ENCODE measurements around the gene NUFIP1. TPM values are rescaled to one million over a fixed set of nuclear protein-coding genes. Genes with fewer than 3 reads are reported as not detected.

Gene NUFIP1
- total and polyA plus RNA-seq, 2 experiments from 2014 or later, result 7.7 to 23.9 TPM

DNA sequence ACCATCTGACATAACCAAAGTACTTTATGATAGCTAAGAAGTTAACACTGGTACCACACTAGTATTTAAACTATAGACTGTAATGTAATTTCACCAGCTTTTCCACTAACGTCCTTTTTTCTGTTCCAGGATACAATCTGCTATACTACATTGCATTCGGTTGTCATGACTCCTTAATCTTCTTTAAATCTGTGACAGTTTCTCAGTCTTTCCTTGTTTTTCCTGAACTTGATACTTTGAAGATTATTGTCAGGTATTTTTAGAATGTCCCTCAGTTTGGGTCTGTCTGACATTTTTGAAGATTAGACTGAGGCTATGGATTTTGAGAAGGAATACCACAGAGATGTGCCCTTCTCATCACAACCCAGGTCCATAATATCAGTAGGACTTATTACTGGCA lies 36.6 kb downstream of the NUFIP1 start (continued):
- TF ChIP-seq, protein P1, sequence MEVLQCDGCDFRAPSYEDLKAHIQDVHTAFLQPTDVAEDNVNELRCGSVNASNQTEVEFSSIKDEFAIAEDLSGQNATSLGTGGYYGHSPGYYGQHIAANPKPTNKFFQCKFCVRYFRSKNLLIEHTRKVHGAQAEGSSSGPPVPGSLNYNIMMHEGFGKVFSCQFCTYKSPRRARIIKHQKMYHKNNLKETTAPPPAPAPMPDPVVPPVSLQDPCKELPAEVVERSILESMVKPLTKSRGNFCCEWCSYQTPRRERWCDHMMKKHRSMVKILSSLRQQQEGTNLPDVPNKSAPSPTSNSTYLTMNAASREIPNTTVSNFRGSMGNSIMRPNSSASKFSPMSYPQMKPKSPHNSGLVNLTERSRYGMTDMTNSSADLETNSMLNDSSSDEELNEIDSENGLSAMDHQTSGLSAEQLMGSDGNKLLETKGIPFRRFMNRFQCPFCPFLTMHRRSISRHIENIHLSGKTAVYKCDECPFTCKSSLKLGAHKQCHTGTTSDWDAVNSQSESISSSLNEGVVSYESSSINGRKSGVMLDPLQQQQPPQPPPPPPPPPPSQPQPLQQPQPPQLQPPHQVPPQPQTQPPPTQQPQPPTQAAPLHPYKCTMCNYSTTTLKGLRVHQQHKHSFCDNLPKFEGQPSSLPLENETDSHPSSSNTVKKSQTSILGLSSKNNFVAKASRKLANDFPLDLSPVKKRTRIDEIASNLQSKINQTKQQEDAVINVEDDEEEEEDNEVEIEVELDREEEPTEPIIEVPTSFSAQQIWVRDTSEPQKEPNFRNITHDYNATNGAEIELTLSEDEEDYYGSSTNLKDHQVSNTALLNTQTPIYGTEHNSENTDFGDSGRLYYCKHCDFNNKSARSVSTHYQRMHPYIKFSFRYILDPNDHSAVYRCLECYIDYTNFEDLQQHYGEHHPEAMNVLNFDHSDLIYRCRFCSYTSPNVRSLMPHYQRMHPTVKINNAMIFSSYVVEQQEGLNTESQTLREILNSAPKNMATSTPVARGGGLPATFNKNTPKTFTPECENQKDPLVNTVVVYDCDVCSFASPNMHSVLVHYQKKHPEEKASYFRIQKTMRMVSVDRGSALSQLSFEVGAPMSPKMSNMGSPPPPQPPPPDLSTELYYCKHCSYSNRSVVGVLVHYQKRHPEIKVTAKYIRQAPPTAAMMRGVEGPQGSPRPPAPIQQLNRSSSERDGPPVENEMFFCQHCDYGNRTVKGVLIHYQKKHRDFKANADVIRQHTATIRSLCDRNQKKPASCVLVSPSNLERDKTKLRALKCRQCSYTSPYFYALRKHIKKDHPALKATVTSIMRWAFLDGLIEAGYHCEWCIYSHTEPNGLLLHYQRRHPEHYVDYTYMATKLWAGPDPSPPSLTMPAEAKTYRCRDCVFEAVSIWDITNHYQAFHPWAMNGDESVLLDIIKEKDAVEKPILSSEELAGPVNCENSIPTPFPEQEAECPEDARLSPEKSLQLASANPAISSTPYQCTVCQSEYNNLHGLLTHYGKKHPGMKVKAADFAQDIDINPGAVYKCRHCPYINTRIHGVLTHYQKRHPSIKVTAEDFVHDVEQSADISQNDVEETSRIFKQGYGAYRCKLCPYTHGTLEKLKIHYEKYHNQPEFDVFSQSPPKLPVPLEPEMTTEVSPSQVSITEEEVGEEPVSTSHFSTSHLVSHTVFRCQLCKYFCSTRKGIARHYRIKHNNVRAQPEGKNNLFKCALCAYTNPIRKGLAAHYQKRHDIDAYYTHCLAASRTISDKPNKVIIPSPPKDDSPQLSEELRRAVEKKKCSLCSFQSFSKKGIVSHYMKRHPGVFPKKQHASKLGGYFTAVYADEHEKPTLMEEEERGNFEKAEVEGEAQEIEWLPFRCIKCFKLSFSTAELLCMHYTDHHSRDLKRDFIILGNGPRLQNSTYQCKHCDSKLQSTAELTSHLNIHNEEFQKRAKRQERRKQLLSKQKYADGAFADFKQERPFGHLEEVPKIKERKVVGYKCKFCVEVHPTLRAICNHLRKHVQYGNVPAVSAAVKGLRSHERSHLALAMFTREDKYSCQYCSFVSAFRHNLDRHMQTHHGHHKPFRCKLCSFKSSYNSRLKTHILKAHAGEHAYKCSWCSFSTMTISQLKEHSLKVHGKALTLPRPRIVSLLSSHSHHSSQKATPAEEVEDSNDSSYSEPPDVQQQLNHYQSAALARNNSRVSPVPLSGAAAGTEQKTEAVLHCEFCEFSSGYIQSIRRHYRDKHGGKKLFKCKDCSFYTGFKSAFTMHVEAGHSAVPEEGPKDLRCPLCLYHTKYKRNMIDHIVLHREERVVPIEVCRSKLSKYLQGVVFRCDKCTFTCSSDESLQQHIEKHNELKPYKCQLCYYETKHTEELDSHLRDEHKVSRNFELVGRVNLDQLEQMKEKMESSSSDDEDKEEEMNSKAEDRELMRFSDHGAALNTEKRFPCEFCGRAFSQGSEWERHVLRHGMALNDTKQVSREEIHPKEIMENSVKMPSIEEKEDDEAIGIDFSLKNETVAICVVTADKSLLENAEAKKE (CRISPR knock-in tag; IDR thresholded peaks at IDR 0.05), result no peak
- TF ChIP-seq EZH2 (IDR thresholded peaks at IDR 0.05; ENCODE audit: low read depth, unreplicated experiment) (no peak), EZH2phosphoT487 (IDR thresholded peaks at IDR 0.05; ENCODE audit: unreplicated experiment) (no peak), POLR2AphosphoS5 (IDR thresholded peaks at IDR 0.05; ENCODE audit: low read depth) (no peak), ZNF331 (CRISPR knock-in tag; IDR thresholded peaks at IDR 0.05; ENCODE audit: low read depth) (no peak)
- TF ChIP-seq, protein P2, sequence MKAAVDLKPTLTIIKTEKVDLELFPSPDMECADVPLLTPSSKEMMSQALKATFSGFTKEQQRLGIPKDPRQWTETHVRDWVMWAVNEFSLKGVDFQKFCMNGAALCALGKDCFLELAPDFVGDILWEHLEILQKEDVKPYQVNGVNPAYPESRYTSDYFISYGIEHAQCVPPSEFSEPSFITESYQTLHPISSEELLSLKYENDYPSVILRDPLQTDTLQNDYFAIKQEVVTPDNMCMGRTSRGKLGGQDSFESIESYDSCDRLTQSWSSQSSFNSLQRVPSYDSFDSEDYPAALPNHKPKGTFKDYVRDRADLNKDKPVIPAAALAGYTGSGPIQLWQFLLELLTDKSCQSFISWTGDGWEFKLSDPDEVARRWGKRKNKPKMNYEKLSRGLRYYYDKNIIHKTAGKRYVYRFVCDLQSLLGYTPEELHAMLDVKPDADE (IDR thresholded peaks at IDR 0.05), result no peak

DNA sequence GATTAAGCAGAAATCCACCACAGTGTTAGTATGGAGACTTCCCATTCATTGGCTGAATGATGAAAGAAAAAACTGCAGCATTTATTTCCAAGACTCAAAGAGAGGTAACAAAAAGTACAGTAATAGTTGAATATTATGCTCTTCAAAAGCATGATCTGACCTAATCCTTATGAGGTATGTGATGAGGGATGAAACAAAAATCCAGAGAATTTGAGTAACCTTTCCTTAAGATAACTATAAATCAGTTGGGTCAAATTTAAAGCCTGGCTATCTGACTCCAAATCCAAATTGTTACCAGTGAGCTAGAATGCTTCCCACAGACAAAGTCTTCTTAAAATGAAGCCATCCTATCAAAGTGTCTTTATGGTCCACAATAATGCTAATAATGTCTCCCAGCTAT lies 38.1 kb downstream of the NUFIP1 start:
- Histone ChIP-seq H3K27ac (ENCODE audit: low read depth) (no peak overlapping the region), H3K4me3 (no peak overlapping the region), H3K4me1 (ENCODE audit: insufficient read depth) (no peaks in the 10 kb centered on the region), H4K20me1 (replicated peaks; ENCODE audit: insufficient read depth) (no peaks in the 10 kb centered on the region), H3K9me2 (ENCODE audit: insufficient read depth) (no peaks in the 10 kb centered on the region), H3K79me2 (replicated peaks; ENCODE audit: insufficient read depth) (no peaks in the 10 kb centered on the region; the same call in 1 of the 2 replicates), H3K36me3 (ENCODE audit: insufficient read depth) (no peaks in the 10 kb centered on the region), H3F3A (replicated peaks; ENCODE audit: low read depth) (no peaks in the 10 kb centered on the region), H3K4me2 (no peak overlapping the region), H3K27me3 (ENCODE audit: insufficient read depth) (no peaks in the 10 kb centered on the region), H2AFZ (no peak overlapping the region)
- Mint-ChIP-seq H3K27me3 (ENCODE audit: insufficient read depth, low read depth, poor library complexity) (peaks cover 4% of the 10 kb centered on the region), H3K9me3 (no peaks in the 10 kb centered on the region), H3K36me3 (ENCODE audit: low read depth) (peaks cover 7% of the 10 kb centered on the region; the same call in 2 of the 3 replicates), H3K27ac (no peak overlapping the region), H3K4me3 (no peak overlapping the region), H3K4me1 (no peaks in the 10 kb centered on the region)
- ATAC-seq (no peak), DNase-seq (ENCODE audit: low spot score) (no peak)
- TF ChIP-seq CREB1 (CRISPR knock-in tag; IDR thresholded peaks at IDR 0.05; ENCODE audit: low read depth) (no peak), JUNB (IDR thresholded peaks at IDR 0.05; ENCODE audit: unreplicated experiment) (no peak), EZH2 (IDR thresholded peaks at IDR 0.05; ENCODE audit: low read depth, unreplicated experiment) (no peak), ZNF114 (CRISPR knock-in tag; IDR thresholded peaks at IDR 0.05) (no peak), EZH2phosphoT487 (IDR thresholded peaks at IDR 0.05; ENCODE audit: unreplicated experiment) (no peak)
- TF ChIP-seq, protein P1 (CRISPR knock-in tag; IDR thresholded peaks at IDR 0.05), result no peak
